Peyer's patch (tissue), 4 donors: ENCODE results near the gene SPINT1.
A peak's percentile ranks its signal among the peaks of the same experiment; 100 is the strongest.

ENCODE experiments used
- CTCF ChIP-seq, 6 experiments: fragments of 450-650 bp in 4 of 6; fragments of 200-600 bp in 2 of 6; sonication (generic) in 1 of 6; IDR thresholded peaks; one replicate each; pipeline ENCODE4 v1.5.1; 2017 to 2019; ENCODE audit warnings: antibody characterized with exemption in 6 of 6, mild to moderate bottlenecking in 3 of 6, moderate library complexity in 1 of 6
- POLR2A ChIP-seq, 2 donors: fragments of 450-650 bp; IDR thresholded peaks; one replicate each; pipeline ENCODE4 v1.5.1; 2017; ENCODE audit warnings: antibody characterized with exemption in 2 of 2, mild to moderate bottlenecking in 2 of 2, moderate library complexity in 2 of 2

- TF ChIP-seq CTCF (IDR thresholded peaks at IDR 0.05): peak; percentile 84 to 97 (median 96)
- no peak for TF ChIP-seq POLR2A (IDR thresholded peaks at IDR 0.05)
Observed at GRCh38 chr15:40857601-40858341, 13.9 kb downstream of the SPINT1 start.
